Muscle of back (tissue), 11 donors: ENCODE data around the gene DDX31. TPM values are rescaled to one million over a fixed set of nuclear protein-coding genes. Genes with fewer than 3 reads are reported as not detected.
"Not testable (repeated sequence)": the region's sequence is repeated elsewhere in the genome, so short reads cannot be mapped to it uniquely, and the experiment has no call there.

Source experiments
- DNase-seq, 3 donors: peaks; one replicate each; pipeline versions ENCODE4 v3.0.0 to v3.0.0-alpha.2; 2013
- polyA plus RNA-seq, 10 donors: library from polyadenylated mRNA; unstranded; fragments of 120-200 nt; gene quantifications; one replicate each; pipeline ENCODE4 v1.2.1, GENCODE V29; 2013; ENCODE audit not compliant: insufficient read length in 10 of 10

The DDX31 gene
- polyA plus RNA-seq, 10 donors: 7.9 to 12.1 (median 8.5) TPM

DNA sequence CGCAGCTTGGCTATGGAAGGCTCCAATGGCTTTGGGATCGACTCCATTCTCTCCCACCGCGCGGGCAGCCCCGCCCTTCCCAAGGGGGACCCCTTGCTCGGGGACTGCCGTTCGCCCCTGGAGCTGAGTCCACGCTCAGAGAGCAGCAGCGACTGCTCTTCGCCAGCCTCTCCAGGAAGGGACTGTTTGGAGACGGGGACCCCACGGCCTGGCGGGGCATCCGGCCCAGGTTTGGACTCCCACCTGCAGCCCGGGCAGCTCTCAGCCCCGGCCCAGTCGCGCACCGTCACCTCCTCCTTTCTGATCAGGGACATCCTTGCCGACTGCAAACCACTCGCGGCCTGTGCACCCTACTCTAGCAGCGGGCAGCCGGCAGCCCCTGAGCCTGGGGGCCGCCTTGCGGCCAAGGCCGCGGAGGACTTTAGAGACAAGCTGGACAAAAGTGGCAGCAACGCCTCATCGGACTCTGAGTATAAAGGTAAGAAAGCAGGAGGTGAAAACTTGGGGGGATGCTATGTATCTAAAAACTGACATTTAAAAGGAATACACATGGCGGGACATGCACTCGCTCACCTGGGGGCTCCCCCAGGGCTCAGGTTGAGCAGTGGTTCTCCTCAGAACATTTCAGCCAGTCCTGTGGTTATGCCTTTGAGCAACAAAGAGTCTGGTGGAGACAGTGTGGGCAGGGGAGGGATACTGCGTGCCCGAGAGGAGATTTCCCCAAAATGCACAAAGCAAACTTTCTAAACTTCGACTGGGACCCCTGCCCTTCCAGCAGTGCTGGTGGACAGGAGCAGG, 86.8 kb downstream of the DDX31 start:
- no peak for DNase-seq

DNA sequence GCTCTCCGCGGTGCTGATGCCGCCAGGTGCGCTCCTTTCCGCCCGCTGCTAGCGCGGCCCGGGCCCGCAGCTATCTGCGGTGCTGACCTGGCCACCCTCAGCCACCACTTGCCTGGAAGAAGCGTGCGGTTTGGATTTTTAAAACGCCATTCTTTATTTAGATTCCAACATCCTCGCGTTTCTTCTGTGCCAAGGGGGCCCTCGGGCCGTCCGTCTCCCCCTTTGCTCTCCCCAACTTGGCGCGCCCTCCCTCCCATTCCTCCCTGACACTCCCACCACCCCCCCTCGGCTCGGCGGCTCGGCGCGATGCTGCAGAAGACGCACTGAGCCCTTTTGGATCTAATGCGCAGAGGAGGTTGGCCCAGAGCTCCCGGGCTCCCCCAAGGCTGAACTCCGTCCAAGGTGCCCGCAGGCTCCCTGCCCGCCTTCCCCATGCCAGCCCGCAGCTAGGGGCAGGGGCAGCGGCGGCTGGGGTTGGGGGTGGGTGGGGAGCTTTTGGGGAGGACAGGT, 87.5 kb downstream of the DDX31 start, which contains the start of gene BARHL1:
Gene BARHL1 (plus strand): TSS at position 331 of the 510 bp plus-strand sequence. CDS start 192 bp downstream, outside the sequence.
- DNase-seq: no peak

DNA sequence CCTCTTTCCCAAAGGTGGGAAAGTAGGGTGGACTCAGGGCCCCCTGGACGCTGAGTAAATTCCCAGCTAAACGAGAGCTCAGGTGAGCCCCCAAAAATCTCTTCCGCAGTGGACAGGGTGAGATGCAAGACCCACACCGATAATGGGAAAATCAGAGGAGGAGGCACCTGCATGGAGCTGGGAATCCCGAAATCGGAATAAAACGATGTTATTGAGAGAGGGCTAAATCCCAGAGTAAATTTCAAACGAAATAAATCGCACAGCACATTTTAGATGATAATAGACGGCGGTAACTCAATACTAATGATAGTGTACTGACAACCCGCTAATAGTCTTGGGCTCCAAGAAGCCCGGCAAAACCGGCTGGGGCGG, 90.4 kb downstream of the DDX31 start:
- DNase-seq: no peak

DNA sequence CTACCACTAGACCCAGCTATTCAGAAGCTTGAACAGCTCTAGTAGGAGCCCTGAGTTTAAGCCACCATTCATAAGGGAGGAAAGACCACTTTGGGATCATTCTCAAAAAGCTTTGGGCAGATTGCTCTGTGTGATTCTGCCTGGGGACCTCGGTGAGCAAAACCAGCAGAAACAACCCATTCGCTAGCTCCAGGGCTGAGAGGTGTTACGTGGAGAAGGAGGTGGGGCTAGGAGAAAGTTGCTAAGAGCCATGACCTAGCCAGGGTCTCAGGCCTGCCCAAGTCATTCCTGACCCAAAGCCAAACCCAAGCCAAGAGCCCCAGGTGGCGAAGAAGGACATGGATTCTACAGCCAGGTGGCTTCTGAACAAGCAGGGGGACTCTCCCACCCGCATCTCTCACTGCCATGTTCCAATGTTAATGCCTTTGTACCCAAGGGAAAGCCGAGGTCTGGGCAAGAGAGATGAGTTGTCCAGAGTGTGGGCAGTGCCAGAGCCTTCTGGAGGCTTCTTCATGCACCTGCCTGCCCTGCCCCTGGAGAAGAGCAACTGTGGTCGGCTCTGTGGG, 91.3 kb downstream of the DDX31 start:
- DNase-seq: no peak

DNA sequence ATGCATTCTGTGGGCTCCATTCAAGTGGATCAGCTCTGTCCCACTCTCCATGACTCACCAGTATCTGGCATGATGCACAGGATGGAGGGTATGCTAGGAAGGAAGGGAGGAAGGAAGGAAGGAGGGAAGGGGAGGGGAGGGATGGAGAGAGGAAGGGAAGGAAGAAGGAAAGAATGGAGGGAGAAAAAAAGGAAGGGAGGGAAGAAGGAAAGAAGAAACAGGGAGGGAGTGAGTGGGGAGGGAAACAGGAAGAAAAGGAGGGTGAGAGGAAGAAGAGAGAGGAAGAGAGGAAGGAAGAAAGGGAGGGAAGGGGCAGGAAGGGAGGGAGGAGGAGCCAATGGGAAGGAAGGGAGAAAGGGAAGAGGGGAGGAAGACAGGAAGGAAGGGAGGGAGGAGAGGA, 92.7 kb downstream of the DDX31 start:
- no peak for DNase-seq

DNA sequence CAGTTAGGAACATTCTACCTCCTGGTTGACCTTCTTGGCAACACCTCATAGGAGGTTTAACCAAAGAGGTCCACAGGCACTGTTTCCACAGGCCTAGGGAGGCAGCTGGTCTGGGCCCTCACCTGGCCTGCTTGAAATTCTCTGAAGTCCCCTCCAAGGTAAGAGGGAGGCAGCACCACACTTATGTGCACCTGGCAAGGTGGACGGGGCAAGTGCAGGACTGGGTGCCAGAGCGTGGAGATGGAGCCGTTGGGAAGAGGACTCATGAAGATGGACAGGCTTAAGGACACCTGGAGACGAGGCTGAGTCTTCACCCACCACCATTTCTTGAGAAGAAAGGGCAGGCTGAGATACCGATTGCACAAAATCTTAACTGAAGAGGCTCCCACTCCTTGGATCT, 94.0 kb downstream of the DDX31 start:
- DNase-seq: no peak

DNA sequence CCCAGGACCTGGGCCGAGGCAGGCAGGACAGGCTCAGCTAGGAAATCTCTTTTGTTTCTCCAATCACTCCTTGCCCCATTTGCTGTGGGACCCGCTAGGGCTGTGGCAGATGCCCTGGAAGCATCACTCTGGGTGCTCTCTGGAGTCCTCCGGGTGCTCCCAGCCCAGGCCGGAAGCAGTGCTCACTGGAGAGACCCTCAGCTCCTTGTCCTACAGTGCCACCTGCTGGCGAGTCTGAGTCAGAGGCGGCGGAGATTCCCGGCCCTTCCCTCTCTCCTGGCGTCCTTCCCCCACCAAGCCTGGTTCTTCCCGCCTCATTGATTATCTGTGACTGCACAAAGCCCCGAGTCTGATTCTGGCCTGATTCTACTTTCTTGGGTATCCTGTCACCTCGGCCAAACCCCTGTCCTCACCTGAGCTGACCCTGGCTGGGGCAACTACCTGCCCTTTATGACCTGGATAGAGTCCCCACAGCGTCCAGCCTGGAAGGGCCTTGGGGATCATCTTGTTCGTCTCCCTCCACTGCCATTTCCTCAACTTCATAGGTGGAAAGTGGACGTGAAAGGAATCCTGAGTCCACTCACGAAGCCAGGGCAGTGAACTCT, 94.7 kb downstream of the DDX31 start:
- peak; percentile 41 to 71 (median 60) for DNase-seq

DNA sequence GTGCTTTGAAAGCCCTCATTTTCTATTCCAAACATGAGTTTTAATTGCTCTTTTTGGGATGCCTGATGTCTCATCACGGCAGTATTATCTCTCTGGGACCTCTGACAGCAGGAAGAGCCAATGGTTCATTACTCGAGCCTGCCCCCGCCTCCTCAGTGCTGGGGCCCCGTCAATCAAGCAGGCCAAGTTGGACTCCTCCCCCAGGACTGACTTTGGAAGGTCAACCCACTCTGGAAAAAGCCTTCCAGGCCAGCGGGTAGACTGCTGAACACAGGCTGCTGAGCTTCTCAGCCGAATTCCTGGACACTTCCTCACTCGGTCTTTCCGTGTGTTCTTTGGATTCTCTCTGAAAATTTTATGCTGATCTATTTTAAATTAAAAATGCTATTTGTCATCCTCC, 96.9 kb downstream of the DDX31 start:
- no peak for DNase-seq

DNA sequence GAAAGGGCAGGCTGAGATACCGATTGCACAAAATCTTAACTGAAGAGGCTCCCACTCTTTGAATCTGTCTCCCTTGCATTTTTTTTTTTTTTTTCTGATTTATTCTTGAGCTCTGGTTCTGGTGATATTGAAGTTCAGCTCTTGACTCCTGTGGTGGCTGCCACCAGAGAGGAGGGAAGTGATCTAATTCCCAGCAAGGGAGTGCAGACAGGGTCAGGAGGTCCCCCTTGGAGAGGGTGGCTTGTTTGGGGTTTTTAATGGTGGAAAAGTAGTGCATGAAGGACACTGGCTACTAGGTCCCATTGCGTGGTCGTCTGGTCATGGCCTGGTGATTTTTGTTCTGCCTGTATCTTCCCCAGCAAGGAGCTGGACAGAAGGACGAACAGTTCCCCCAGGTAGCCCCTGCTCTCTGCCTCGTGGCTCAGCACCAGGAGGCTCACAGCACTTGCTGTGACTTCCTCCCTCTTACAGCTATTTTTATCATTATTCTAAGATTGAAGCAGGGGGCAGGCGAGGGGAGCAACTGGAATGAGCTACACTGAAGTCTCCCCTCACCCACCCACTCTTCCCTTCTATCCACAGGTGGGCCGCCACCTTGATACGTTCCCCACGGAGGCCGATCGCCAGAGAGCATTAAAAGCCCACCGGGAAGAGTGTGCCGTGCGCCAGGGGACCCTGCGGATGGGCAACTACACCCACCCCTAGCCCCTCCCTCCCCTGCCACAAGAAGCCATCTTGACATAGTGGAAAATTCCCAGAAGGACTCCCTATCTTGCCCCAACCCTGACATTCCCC, 97.8 kb downstream of the DDX31 start:
- DNase-seq: no peak

DNA sequence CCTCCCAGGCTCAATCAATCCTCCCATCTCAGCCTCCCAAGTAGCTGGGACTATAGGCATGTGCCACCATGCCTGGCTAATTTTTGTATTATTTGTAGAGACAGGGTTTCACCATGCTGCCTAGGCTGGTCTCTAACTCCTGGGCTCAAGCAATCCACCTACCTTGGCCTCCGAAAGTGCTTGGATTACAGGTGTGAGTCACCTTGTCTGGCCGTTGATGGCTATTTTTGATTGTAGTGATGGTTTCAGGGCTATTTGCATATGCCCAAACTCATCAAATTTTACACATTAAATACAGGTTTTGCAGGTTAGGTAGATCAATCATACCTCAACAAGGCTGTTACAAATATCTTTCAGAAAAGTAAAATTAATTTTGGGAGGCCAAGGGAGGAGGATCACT, 101.0 kb downstream of the DDX31 start:
- not testable (repeated sequence) for DNase-seq

DNA sequence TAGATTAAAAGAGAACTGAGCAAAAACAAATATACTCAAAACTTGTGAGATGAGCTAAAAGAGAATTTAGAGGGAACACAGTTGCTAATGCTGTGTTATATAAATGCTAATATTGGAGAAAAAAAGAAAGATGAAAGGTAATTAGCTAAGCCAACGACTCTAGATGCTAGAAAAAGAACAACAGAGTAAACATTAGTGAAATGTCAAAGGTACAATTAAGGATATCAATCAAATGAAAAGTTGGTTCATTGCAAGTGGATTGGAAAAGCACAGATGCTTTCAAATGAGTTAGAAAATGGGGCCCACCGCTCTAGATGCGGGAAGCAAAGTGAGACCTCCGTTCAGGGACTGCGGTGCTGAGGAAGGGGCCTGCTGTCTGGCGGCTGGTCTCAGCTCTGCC, 105.3 kb downstream of the DDX31 start:
- DNase-seq: no peak

DNA sequence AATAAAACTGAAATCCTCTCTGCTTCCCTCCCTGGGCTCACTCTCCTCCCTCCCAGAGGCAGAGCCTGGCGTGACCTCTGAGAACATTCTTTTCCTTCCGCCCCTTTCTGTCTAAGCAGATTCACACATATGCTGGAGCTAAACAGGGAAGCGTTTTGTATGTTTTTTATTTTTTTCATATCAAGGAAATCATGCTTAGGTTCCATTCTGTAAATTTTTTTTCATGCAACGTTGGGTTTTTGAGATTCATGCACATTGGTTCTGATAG, 107.5 kb downstream of the DDX31 start:
- no peak for DNase-seq

DNA sequence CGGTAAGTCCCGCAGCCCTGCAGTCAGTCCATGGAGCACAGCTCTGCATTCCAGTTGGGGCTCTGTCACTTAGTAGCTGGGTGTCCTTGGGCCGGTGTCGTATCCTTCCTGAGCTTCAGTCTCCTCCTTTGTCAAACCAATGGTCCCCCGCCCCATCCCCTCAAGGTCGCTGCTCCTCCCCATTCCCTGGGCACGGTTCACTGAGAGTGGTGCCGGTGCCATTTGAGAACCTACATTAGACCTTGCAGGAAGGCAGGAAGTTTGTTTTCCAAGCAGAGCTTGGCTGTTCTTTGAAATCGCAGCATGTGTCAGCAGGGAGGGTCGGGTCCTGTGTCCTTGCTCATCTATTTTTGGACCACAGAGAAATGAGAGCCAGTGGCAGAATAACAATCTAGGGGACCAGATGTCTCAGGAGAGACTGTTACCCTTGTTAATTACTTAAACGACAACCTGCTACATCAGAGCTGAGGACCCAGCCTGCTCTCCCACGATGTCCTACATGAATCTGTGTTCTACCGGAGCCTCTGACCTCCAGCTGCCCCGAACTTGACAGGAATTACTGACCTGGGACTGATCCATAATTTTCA, 109.1 kb downstream of the DDX31 start:
- no peak for DNase-seq

DNA sequence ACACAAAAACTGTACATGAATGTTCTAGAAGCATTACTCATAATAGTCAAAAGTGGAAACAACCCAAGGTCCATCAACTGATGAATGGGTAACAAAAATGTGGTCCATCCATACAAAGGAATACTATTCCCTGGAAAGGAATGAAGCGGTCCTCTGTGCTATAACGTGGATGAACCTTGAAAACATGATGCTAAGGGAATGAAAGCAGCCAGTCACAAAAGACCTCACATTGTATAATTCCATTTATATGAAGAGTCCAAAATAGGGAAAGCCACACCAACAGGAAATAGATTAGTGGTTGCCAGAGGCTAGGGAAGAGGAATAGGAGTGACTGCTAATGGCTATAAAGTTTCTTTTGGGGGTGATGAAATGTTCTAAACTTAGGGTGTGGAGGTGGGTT, 110.1 kb downstream of the DDX31 start:
- no peak for DNase-seq

DNA sequence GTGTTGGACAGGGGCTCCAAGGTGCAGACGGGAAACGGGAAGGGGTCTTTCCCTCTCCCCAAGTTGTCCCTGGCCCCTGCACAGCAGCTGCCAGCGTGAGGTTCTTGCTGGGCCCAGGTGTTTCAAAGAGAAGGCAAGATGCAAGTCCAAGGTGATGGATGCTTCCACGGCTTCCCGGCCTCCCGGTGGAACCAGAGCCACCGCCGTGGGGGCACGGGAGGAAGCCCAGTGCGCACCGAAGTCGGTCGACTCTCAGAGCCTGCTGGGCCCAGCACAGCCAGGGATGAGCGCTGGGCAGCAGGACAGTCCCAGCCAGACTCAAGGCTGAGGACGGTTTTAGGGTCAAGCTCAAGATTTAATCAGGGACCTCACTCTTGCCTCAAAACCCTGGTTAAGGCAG, 112.6 kb downstream of the DDX31 start:
- no peak for DNase-seq

DNA sequence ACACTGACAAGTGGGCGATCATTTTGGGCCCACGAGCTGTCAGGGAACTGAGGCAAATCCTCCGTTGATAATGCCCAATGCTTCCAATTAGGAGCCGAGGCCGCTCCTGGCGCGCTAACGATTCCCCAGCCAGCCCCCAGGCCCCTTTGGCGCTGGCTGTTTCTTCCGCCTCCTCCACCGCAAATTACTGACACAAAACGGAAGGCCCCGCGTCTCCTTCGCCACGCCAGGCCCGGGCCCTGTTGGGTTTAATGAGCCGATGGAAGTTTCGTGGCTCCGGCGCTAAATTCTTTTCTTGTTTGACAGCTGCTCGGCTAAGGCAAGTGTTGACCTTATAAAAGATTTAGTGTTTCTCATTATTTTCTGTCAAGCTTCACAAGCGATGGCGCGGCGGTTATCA, 113.1 kb downstream of the DDX31 start:
- no peak for DNase-seq

DNA sequence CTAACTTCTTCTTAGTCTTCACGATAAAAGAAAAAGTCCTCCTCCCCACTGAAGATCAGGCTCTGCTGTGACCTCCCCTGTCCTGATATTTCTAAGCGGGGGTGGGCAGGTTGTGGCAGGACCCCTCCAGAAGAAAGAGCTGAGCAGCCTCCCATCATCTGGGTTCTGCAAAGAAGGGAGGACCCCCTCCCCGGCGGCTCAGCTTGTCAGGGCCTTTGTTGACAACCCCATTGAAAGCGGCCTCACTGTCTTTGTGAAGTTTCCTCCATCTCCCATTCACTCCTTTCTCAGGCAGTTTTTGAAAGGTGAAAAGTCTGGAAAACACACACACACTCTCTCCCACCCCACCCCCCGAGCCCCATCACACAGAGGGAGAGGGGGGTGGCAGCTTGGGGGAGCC, 113.5 kb downstream of the DDX31 start:
- no peak for DNase-seq

DNA sequence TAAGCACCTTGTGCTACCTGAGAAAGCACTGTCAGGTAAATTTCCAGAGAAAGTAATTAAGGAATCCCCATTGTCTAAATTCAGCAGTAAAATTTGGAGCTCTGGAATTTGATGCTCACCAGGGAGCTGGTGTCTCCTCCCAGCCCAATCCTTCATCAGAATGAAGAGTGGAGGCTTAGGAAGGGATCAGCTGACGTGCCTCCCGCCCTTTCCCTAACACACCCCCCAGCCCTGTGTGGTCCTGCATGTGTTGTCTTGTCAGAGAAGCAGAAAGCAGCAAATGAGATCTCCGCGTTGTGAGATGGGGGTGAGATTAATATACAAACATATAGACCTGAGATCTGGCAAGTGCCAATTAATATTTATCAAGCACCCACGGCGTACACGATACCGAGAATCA, 114.3 kb downstream of the DDX31 start:
- no peak for DNase-seq

DNA sequence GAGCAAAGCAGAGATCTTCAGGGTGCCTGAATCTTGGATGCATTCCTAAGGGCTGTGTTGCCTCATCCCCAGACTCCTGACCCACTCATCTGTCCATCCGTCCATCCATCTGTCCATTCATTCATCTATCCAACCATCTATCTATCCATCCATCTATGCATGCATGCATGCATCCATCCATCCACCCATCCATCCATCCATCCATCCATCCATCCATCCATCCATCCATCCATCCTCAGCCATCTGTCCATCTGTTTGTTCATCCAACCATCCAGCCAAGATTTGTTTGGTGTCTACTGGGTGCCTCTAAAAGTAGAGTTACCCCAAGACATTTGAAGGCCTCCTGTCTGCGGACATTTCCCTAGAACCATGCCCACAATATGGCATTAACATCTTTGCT, 115.0 kb downstream of the DDX31 start:
- no peak for DNase-seq

DNA sequence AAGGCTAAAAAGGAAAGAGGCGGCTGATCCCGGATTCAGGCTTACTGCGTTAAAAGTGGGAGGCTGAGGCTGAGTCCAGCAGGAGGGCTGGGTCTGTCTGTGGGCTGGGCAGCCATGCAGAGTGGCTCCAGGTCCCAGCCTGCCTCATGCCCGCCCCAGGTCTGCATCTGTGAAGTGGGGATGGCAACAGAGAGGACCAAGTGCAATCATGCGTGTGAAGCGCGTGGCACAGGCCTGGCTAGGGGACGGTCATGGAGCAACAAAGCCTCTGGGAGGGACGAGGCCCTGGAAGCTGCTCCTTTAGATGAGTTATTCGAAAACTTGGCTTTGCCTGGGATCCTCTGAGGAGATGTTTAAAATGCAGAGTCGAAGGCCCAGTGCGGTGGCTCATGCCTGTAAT, 117.7 kb downstream of the DDX31 start:
- no peak for DNase-seq

DNA sequence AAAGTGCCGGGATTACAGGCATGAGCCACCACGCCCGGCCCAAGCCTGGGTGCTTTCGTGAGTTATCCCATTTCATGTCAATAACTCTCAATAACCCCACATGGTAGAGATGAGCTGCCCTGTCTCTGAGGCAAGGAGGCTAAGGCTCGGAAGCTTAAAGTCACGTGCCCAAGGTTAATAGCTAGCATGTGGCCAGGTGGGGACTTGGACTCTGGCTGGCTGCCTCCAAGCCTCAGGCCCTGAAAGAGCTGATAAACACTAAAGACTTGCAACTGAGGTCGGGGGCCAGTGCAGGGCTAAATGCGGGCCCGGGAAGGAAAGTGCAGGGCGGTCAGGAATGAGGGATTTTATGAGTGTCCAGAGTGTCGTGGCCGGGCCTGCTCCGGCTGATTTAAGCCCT, 118.2 kb downstream of the DDX31 start:
- no peak for DNase-seq
